Activated CD4-positive, alpha-beta T cell treated with anti-CD3 and anti-CD28 coated beads for 1 hour (primary cell): ENCODE data around the gene FTCD.
"Not testable (repeated sequence)": the region's sequence is repeated elsewhere in the genome, so short reads cannot be mapped to it uniquely, and the experiment has no call there.

Experiments used
- DNase-seq: peaks from one replicate; pipeline ENCODE4 v3.0.0-alpha.2; 2020

FTCD gene

GRCh38 chr21:46152927-46153246 lies 2.5 kb downstream of the FTCD start:
- DNase-seq, result no peak

- DNase-seq, result no peak
Measured at GRCh38 chr21:46151989-46152926, 3.1 kb downstream of the FTCD start.

GRCh38 chr21:46151261-46151988 lies 4.0 kb downstream of the FTCD start:
- DNase-seq, result no peak

- no peak for DNase-seq
Measured at GRCh38 chr21:46150491-46151121, 4.8 kb downstream of the FTCD start.

- no peak for DNase-seq
Measured at GRCh38 chr21:46150073-46150472, 5.3 kb downstream of the FTCD start.

GRCh38 chr21:46149205-46149901 lies 6.0 kb downstream of the FTCD start:
- DNase-seq, result no peak

- DNase-seq, result no peak
Measured at GRCh38 chr21:46148106-46148505, 7.3 kb downstream of the FTCD start.

- peak; percentile 31 for DNase-seq
Measured at GRCh38 chr21:46147429-46147828, 8.0 kb downstream of the FTCD start.

GRCh38 chr21:46146856-46147255 lies 8.5 kb downstream of the FTCD start:
- DNase-seq, result no peak

GRCh38 chr21:46145840-46146691 lies 9.3 kb downstream of the FTCD start:
- no peak for DNase-seq

- DNase-seq, result no peak
Measured at GRCh38 chr21:46145159-46145839, 10.1 kb downstream of the FTCD start.

GRCh38 chr21:46144464-46145070 lies 10.8 kb downstream of the FTCD start:
- no peak for DNase-seq

- DNase-seq, result no peak
Measured at GRCh38 chr21:46142582-46143473, 12.6 kb downstream of the FTCD start.

- no peak for DNase-seq
Measured at GRCh38 chr21:46141767-46142581, 13.4 kb downstream of the FTCD start.

- not testable (repeated sequence) for DNase-seq
Measured at GRCh38 chr21:46140352-46141003, 14.9 kb downstream of the FTCD start.

GRCh38 chr21:46139686-46140085 lies 15.7 kb downstream of the FTCD start:
- DNase-seq, result no peak

GRCh38 chr21:46138383-46138970 lies 16.9 kb downstream of the FTCD start:
- DNase-seq, result no peak

GRCh38 chr21:46137908-46138307 lies 17.5 kb downstream of the FTCD start:
- no peak for DNase-seq
